ENCODE results near the gene NFYC. TPM values are rescaled to one million over a fixed set of nuclear protein-coding genes. Genes with fewer than 3 reads are reported as not detected.
A peak's percentile ranks its signal among the peaks of the same experiment; 100 is the strongest.
"Not testable (repeated sequence)": the region's sequence is repeated elsewhere in the genome, so short reads cannot be mapped to it uniquely, and the experiment has no call there.

NFYC gene
- polyA plus RNA-seq, 1 donor: 66.0 TPM

GRCh38 chr1:40689737-40690136 lies 1.8 kb upstream of the NFYC start:
- DNase-seq: no peak
- Histone ChIP-seq H3K4me1 (ENCODE audit: control insufficient read depth, insufficient read depth, low read length) (peaks cover 12% of the 10 kb centered on the region), H3K36me3 (ENCODE audit: control insufficient read depth, insufficient read depth, low read length) (peaks cover 5% of the 10 kb centered on the region), H3K27me3 (ENCODE audit: control insufficient read depth, insufficient read depth, low read length) (no peaks in the 10 kb centered on the region), H3K9me3 (ENCODE audit: control insufficient read depth, low read depth, low read length) (no peaks in the 10 kb centered on the region), H3K27ac (ENCODE audit: low read length) (no peak overlapping the region), H3K4me3 (ENCODE audit: low read length) (no peak overlapping the region)
- WGBS (ENCODE audit: insufficient coverage, low lambda C conversion rate): no CpG with 5 or more reads among the region's 1 CpG

GRCh38 chr1:40690771-40691537 lies 550 bp upstream of the NFYC start:
- H3K27ac ChIP-seq (ENCODE audit: low read length): peak overlapping the region; percentile 95
- peaks cover 12% of the 10 kb centered on the region for H3K4me1 ChIP-seq (ENCODE audit: control insufficient read depth, insufficient read depth, low read length)
- peaks cover 5% of the 10 kb centered on the region for H3K36me3 ChIP-seq (ENCODE audit: control insufficient read depth, insufficient read depth, low read length)
- no peaks in the 10 kb centered on the region for H3K9me3 ChIP-seq (ENCODE audit: control insufficient read depth, low read depth, low read length)
- H3K4me3 ChIP-seq (ENCODE audit: low read length): peak overlapping the region; percentile 84
- no CpG with 5 or more reads among the region's 18 CpGs for WGBS (ENCODE audit: insufficient coverage, low lambda C conversion rate)
- no peaks in the 10 kb centered on the region for H3K27me3 ChIP-seq (ENCODE audit: control insufficient read depth, insufficient read depth, low read length)
- no peak for DNase-seq

GRCh38 chr1:40692429-40692895 lies 958 bp downstream of the NFYC start:
- Histone ChIP-seq H3K36me3 (ENCODE audit: control insufficient read depth, insufficient read depth, low read length) (no peaks in the 10 kb centered on the region), H3K27ac (ENCODE audit: low read length) (peak overlapping the region; percentile 95), H3K4me1 (ENCODE audit: control insufficient read depth, insufficient read depth, low read length) (peaks cover 12% of the 10 kb centered on the region), H3K9me3 (ENCODE audit: control insufficient read depth, low read depth, low read length) (no peaks in the 10 kb centered on the region), H3K4me3 (ENCODE audit: low read length) (peak overlapping the region; percentile 84), H3K27me3 (ENCODE audit: control insufficient read depth, insufficient read depth, low read length) (no peaks in the 10 kb centered on the region)
- DNase-seq: no peak
- WGBS (ENCODE audit: insufficient coverage, low lambda C conversion rate): 0% methylated on average over 2 of the region's 9 CpGs

- no peaks in the 10 kb centered on the region for H3K9me3 ChIP-seq (ENCODE audit: control insufficient read depth, low read depth, low read length)
- H3K27me3 ChIP-seq (ENCODE audit: control insufficient read depth, insufficient read depth, low read length): no peaks in the 10 kb centered on the region
- H3K4me3 ChIP-seq (ENCODE audit: low read length): no peak overlapping the region
- no peaks in the 10 kb centered on the region for H3K36me3 ChIP-seq (ENCODE audit: control insufficient read depth, insufficient read depth, low read length)
- H3K4me1 ChIP-seq (ENCODE audit: control insufficient read depth, insufficient read depth, low read length): peaks cover 12% of the 10 kb centered on the region
- WGBS (ENCODE audit: insufficient coverage, low lambda C conversion rate): no CpG with 5 or more reads among the region's 1 CpG
- DNase-seq: no peak
- H3K27ac ChIP-seq (ENCODE audit: low read length): no peak overlapping the region
Observed at GRCh38 chr1:40693425-40693824, 1.9 kb downstream of the NFYC start.

- WGBS (ENCODE audit: insufficient coverage, low lambda C conversion rate): 17% methylated on average over 1 of the region's 2 CpGs
- Histone ChIP-seq H3K27ac (ENCODE audit: low read length) (no peak overlapping the region), H3K4me3 (ENCODE audit: low read length) (no peak overlapping the region), H3K4me1 (ENCODE audit: control insufficient read depth, insufficient read depth, low read length) (peaks cover 12% of the 10 kb centered on the region), H3K27me3 (ENCODE audit: control insufficient read depth, insufficient read depth, low read length) (no peaks in the 10 kb centered on the region), H3K9me3 (ENCODE audit: control insufficient read depth, low read depth, low read length) (no peaks in the 10 kb centered on the region), H3K36me3 (ENCODE audit: control insufficient read depth, insufficient read depth, low read length) (no peaks in the 10 kb centered on the region)
- DNase-seq: no peak
Observed at GRCh38 chr1:40694353-40694874, 2.9 kb downstream of the NFYC start.

- H3K36me3 ChIP-seq (ENCODE audit: control insufficient read depth, insufficient read depth, low read length): no peaks in the 10 kb centered on the region
- no peak overlapping the region for H3K27ac ChIP-seq (ENCODE audit: low read length)
- H3K4me1 ChIP-seq (ENCODE audit: control insufficient read depth, insufficient read depth, low read length): peaks cover 12% of the 10 kb centered on the region
- no peaks in the 10 kb centered on the region for H3K27me3 ChIP-seq (ENCODE audit: control insufficient read depth, insufficient read depth, low read length)
- WGBS (ENCODE audit: insufficient coverage, low lambda C conversion rate): no CpG with 5 or more reads among the region's 4 CpGs
- no peak overlapping the region for H3K4me3 ChIP-seq (ENCODE audit: low read length)
- no peaks in the 10 kb centered on the region for H3K9me3 ChIP-seq (ENCODE audit: control insufficient read depth, low read depth, low read length)
- no peak for DNase-seq
Observed at GRCh38 chr1:40696294-40696693, 4.8 kb downstream of the NFYC start.

- H3K36me3 ChIP-seq (ENCODE audit: control insufficient read depth, insufficient read depth, low read length): no peaks in the 10 kb centered on the region
- no peak for DNase-seq
- peaks cover 12% of the 10 kb centered on the region for H3K4me1 ChIP-seq (ENCODE audit: control insufficient read depth, insufficient read depth, low read length)
- no peaks in the 10 kb centered on the region for H3K9me3 ChIP-seq (ENCODE audit: control insufficient read depth, low read depth, low read length)
- no peak overlapping the region for H3K4me3 ChIP-seq (ENCODE audit: low read length)
- no peaks in the 10 kb centered on the region for H3K27me3 ChIP-seq (ENCODE audit: control insufficient read depth, insufficient read depth, low read length)
- 90% methylated on average over 4 of the region's 5 CpGs for WGBS (ENCODE audit: insufficient coverage, low lambda C conversion rate)
- no peak overlapping the region for H3K27ac ChIP-seq (ENCODE audit: low read length)
Observed at GRCh38 chr1:40697436-40697835, 5.9 kb downstream of the NFYC start.

GRCh38 chr1:40699787-40700186 lies 8.3 kb downstream of the NFYC start:
- Histone ChIP-seq H3K27ac (ENCODE audit: low read length) (no peak overlapping the region), H3K4me1 (ENCODE audit: control insufficient read depth, insufficient read depth, low read length) (no peaks in the 10 kb centered on the region), H3K9me3 (ENCODE audit: control insufficient read depth, low read depth, low read length) (no peaks in the 10 kb centered on the region), H3K36me3 (ENCODE audit: control insufficient read depth, insufficient read depth, low read length) (no peaks in the 10 kb centered on the region), H3K4me3 (ENCODE audit: low read length) (no peak overlapping the region), H3K27me3 (ENCODE audit: control insufficient read depth, insufficient read depth, low read length) (no peaks in the 10 kb centered on the region)
- no peak for DNase-seq
- WGBS (ENCODE audit: insufficient coverage, low lambda C conversion rate): 93% methylated on average over 3 of the region's 6 CpGs

GRCh38 chr1:40701684-40702083 lies 10.2 kb downstream of the NFYC start:
- H3K4me1 ChIP-seq (ENCODE audit: control insufficient read depth, insufficient read depth, low read length): peaks cover 11% of the 10 kb centered on the region
- no peaks in the 10 kb centered on the region for H3K27me3 ChIP-seq (ENCODE audit: control insufficient read depth, insufficient read depth, low read length)
- no peak overlapping the region for H3K4me3 ChIP-seq (ENCODE audit: low read length)
- H3K27ac ChIP-seq (ENCODE audit: low read length): no peak overlapping the region
- no peaks in the 10 kb centered on the region for H3K9me3 ChIP-seq (ENCODE audit: control insufficient read depth, low read depth, low read length)
- H3K36me3 ChIP-seq (ENCODE audit: control insufficient read depth, insufficient read depth, low read length): no peaks in the 10 kb centered on the region
- DNase-seq: no peak
- WGBS (ENCODE audit: insufficient coverage, low lambda C conversion rate): 80% methylated on average over 1 of the region's 3 CpGs

- not testable (repeated sequence) for H3K4me3 ChIP-seq (ENCODE audit: low read length); H3K9me3 ChIP-seq (ENCODE audit: control insufficient read depth, low read depth, low read length); H3K27me3 ChIP-seq (ENCODE audit: control insufficient read depth, insufficient read depth, low read length); H3K36me3 ChIP-seq (ENCODE audit: control insufficient read depth, insufficient read depth, low read length); H3K27ac ChIP-seq (ENCODE audit: low read length); DNase-seq
- WGBS (ENCODE audit: insufficient coverage, low lambda C conversion rate): no CpG with 5 or more reads among the region's 9 CpGs
- H3K4me1 ChIP-seq (ENCODE audit: control insufficient read depth, insufficient read depth, low read length): peaks cover 11% of the 10 kb centered on the region
Observed at GRCh38 chr1:40702810-40703209, 11.3 kb downstream of the NFYC start.

GRCh38 chr1:40703316-40703715 lies 11.8 kb downstream of the NFYC start:
- Histone ChIP-seq H3K36me3 (ENCODE audit: control insufficient read depth, insufficient read depth, low read length) (no peaks in the 10 kb centered on the region), H3K27me3 (ENCODE audit: control insufficient read depth, insufficient read depth, low read length) (no peaks in the 10 kb centered on the region), H3K27ac (ENCODE audit: low read length) (no peak overlapping the region), H3K9me3 (ENCODE audit: control insufficient read depth, low read depth, low read length) (no peaks in the 10 kb centered on the region), H3K4me1 (ENCODE audit: control insufficient read depth, insufficient read depth, low read length) (peaks cover 14% of the 10 kb centered on the region), H3K4me3 (ENCODE audit: low read length) (no peak overlapping the region)
- DNase-seq: no peak
- no CpG with 5 or more reads among the region's 3 CpGs for WGBS (ENCODE audit: insufficient coverage, low lambda C conversion rate)

Data from large intestine (tissue), 3 donors.